Activated CD4-positive, alpha-beta T cell treated with anti-CD3 and anti-CD28 coated beads, Interleukin-2, amount 10 ng/mL, durations not matched to agents 24 days and 14 days (primary cell): Measurements from ENCODE around the gene FAM219A. TPM values are rescaled to one million over a fixed set of nuclear protein-coding genes. Genes with fewer than 3 reads are reported as not detected.
"Not testable (repeated sequence)": the region's sequence is repeated elsewhere in the genome, so short reads cannot be mapped to it uniquely, and the experiment has no call there.

Experiments used
- DNase-seq: peaks from one replicate; pipeline ENCODE4 v3.0.0; 2022
- H3K27ac Mint-ChIP-seq: one replicate; pipeline ENCODE4 v1.8.0; 2022; ENCODE audit warnings: mild to moderate bottlenecking, mixed read lengths
- H3K27me3 Mint-ChIP-seq: one replicate; pipeline ENCODE4 v1.8.0; 2022; ENCODE audit warnings: mixed read lengths
- H3K36me3 Mint-ChIP-seq: one replicate; pipeline ENCODE4 v1.8.0; 2022; ENCODE audit warnings: low read depth, mild to moderate bottlenecking, mixed read lengths
- H3K4me1 Mint-ChIP-seq: one replicate; pipeline ENCODE4 v1.8.0; 2021; ENCODE audit warnings: mixed read lengths
- H3K4me3 Mint-ChIP-seq: one replicate; pipeline ENCODE4 v1.8.0; 2022; ENCODE audit warnings: mild to moderate bottlenecking, moderate library complexity, mixed read lengths
- H3K9me3 Mint-ChIP-seq: one replicate; pipeline ENCODE4 v1.8.0; 2021; ENCODE audit warnings: mixed read lengths
- intact Hi-C: fragments of 100-400 bp; cut with micrococcal nuclease; formaldehyde crosslinking; loops from one replicate; pipeline ENCODE4 v1.15.1; 2023
- total RNA-seq: library from RNA; stranded (reverse); gene quantifications from 2 replicates; pipeline ENCODE4 v1.2.3, GENCODE V29; 2022

Gene FAM219A
- total RNA-seq, 1 donor from 2014 or later, result 13.6 TPM

DNA sequence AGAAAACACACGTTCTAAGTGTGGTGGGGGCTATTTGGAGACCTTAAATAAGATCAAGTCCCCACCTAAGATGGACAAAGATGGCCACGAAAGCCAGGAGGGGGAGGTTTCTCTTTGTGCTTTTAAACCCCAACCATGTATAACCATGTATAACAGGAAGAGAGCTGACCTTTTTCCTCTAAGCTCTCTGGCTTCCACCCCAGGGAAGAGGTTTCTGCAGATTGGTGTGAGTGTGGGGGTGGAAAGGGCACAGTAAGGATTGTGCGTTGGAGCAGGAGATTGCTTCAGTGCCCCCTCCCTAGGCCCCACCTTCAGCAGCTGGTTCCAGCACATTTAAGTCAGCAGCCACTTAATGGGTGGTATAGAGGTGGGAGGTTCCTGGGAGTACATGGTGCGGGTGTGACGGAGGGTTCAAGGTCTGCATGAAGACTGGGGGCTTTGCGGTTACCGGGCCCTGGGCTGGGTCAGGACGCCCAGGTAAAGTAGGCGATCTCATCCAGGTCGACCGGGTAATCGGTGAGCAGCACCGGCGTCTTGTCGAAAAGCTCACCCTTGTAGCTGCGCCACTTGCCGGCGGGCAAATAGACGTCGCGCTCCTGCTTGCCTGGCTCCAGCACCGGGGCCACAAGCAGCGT, 87.9 kb downstream of the FAM219A start:
- H3K27me3 Mint-ChIP-seq, result no peaks in the 10 kb centered on the region
- no peak overlapping the region for H3K27ac Mint-ChIP-seq
- DNase-seq, result no peak
- H3K4me3 Mint-ChIP-seq, result no peak overlapping the region
- intact Hi-C loops, result no loop called here
- peaks cover 7% of the 10 kb centered on the region for H3K4me1 Mint-ChIP-seq
- peaks cover 13% of the 10 kb centered on the region for H3K36me3 Mint-ChIP-seq
- H3K9me3 Mint-ChIP-seq, result no peaks in the 10 kb centered on the region

GRCh38 chr9:34369636-34370035, 88.7 kb downstream of the FAM219A start:
- H3K27ac Mint-ChIP-seq, result no peak overlapping the region
- H3K4me3 Mint-ChIP-seq, result no peak overlapping the region
- DNase-seq, result no peak
- peaks cover 4% of the 10 kb centered on the region for H3K4me1 Mint-ChIP-seq
- H3K9me3 Mint-ChIP-seq, result no peaks in the 10 kb centered on the region
- intact Hi-C loops, result no loop called here
- H3K27me3 Mint-ChIP-seq, result no peaks in the 10 kb centered on the region
- peaks cover 13% of the 10 kb centered on the region for H3K36me3 Mint-ChIP-seq

- H3K4me1 Mint-ChIP-seq, H3K27ac Mint-ChIP-seq, intact Hi-C loops, H3K9me3 Mint-ChIP-seq, H3K4me3 Mint-ChIP-seq, DNase-seq, H3K27me3 Mint-ChIP-seq: not testable (repeated sequence)
- H3K36me3 Mint-ChIP-seq, result peaks cover 13% of the 10 kb centered on the region
These were observed 89.6 kb downstream of the FAM219A start for GRCh38 chr9:34368796-34369195.

DNA sequence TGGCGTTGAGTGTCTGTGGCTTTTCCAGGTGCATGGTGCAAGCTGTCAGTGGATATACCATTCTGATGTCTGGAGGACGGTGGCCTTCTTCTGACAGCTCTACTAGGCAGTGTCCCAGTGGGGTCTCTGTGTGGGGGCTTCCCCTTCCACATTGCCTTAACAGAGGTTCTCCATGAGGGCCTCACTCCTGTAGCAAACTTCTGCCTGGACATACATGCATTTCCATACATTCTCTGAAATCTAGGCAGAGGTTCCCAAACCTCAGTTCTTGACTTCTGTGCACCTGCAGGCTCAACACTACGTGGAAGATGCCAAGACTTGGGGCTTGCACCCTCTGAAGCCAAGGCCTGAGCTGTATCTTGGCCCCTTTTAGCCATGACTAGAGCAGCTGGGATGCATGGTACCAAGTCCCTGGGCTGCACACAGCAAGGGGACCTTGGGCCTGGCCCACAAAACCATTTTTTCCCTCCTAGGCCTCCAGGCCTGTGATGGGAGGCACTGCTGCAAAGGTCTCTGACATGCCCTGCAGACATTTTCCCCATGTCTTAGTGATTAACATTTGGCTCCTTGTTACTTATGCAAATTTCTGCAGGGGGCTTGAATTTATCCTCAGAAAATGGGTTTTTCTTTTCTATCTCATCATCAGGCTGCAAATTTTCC, 90.5 kb downstream of the FAM219A start:
- H3K27ac Mint-ChIP-seq, intact Hi-C loops, H3K4me3 Mint-ChIP-seq, H3K27me3 Mint-ChIP-seq, DNase-seq, H3K9me3 Mint-ChIP-seq: not testable (repeated sequence)
- peaks cover 13% of the 10 kb centered on the region for H3K36me3 Mint-ChIP-seq
- peaks cover 13% of the 10 kb centered on the region for H3K4me1 Mint-ChIP-seq

DNA sequence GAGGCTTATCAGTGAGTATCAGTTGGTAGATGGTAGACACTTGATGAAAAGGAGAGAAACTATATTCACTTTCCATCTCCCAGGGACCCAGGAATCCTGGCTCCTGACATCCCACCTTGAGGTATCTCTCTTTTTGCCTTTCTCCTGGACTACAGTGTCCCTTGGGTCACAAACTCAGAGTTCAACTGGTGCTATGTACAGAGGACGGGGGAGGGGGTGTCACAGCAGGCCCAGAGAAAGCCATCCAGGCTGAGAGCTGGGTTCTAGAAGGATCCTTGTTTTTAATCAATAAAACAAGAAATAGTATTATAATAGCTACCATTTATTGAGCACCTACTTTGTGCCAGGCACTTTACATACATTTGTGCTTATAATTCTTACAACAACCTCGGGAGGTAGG, 92.0 kb downstream of the FAM219A start:
- Mint-ChIP-seq H3K27me3 (no peaks in the 10 kb centered on the region), H3K4me1 (peaks cover 15% of the 10 kb centered on the region), H3K9me3 (no peaks in the 10 kb centered on the region), H3K4me3 (no peak overlapping the region), H3K27ac (no peak overlapping the region), H3K36me3 (peaks cover 13% of the 10 kb centered on the region)
- intact Hi-C loops, result no loop called here
- DNase-seq, result no peak

DNA sequence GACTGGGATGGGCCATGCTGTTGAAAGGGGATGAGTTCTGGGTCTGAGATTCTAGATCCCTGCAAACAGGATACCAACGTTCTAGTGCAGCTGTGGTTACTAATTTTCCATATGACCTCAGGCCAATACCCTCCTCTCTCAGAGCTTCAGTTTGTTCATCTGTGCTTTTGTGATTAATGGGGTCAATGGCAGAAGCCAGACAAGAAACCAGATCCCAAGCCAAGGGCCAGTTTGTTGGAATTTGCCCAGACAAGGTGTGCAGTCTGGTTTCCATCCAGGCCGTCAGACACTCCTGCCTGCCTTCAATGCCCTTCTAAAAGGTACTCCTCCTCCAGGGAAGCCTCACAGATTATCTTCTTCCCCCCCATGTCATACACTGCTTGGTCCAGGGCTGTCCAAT, 93.1 kb downstream of the FAM219A start:
- Mint-ChIP-seq H3K36me3 (peaks cover 13% of the 10 kb centered on the region), H3K4me3 (no peak overlapping the region), H3K9me3 (no peaks in the 10 kb centered on the region), H3K27me3 (no peaks in the 10 kb centered on the region), H3K27ac (no peak overlapping the region), H3K4me1 (peaks cover 15% of the 10 kb centered on the region)
- no peak for DNase-seq
- intact Hi-C loops, result no loop called here

DNA sequence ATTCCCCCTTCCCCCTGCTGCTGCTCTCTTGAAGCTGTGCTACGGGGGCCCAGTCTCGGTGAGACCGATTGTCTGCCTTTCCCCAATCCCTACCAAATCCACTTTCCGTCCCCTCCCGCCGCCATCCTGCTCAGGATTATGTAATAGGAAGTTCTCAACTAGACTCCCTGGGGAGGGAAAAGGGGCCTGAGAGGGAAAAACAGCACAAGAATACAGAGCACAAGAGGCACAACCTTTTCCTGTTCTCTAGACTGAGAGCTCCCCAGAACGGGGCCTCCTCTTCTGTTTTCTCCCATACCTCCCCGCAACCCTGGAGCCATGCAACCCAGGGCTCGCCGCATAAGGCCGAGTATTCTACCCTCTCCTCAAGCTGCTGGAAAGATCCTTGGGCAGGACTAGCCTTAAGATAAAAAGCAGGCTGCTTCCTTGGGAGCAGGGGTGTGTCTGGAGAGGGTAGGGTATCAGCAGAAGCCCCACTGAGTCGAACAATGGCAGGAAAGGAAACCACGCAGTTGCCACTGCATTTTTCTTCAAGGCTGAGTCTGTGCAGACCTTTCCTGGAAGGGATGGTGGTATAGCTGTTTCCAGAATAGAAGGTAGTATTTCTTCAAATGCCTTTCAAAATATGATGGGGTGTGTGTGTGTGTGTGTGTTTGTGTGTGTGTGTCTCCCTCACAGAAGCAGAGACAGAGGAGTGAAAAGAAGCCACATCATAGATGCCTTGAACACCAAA, 94.6 kb downstream of the FAM219A start:
- Mint-ChIP-seq H3K4me1 (peaks cover 13% of the 10 kb centered on the region), H3K4me3 (peak overlapping the region; percentile 12), H3K36me3 (peaks cover 11% of the 10 kb centered on the region), H3K27me3 (no peaks in the 10 kb centered on the region), H3K9me3 (no peaks in the 10 kb centered on the region), H3K27ac (peak overlapping the region; percentile 25)
- DNase-seq, result peak; percentile 63
- intact Hi-C loops, result no loop called here

- no peak for DNase-seq
- H3K27me3 Mint-ChIP-seq, result no peaks in the 10 kb centered on the region
- peaks cover 6% of the 10 kb centered on the region for H3K36me3 Mint-ChIP-seq
- H3K4me1 Mint-ChIP-seq, result peaks cover 13% of the 10 kb centered on the region
- no peak overlapping the region for H3K27ac Mint-ChIP-seq
- intact Hi-C loops, result no loop called here
- H3K9me3 Mint-ChIP-seq, result no peaks in the 10 kb centered on the region
- no peak overlapping the region for H3K4me3 Mint-ChIP-seq
These were observed 95.7 kb downstream of the FAM219A start for GRCh38 chr9:34362614-34363214.

DNA sequence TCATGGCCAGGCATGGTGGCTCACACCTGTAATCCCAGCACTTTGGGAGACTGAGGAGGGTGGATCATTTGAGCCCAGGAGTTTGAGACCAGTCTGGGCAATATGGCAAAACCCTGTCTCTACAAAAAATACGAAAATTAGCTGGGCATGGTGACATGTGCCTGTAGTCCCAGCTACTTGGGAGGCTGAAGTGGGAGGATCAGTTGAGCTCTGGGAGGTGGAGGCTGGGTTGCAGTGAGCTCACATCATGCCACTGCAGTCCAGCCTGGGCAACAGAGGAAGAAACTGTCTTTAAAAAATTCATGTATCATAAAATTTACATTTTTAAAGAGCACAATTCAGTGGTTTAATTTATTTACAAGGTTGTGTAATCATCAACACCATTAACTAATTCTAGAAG, 105.4 kb downstream of the FAM219A start:
- H3K27ac Mint-ChIP-seq, H3K4me3 Mint-ChIP-seq, H3K9me3 Mint-ChIP-seq, intact Hi-C loops, H3K27me3 Mint-ChIP-seq, DNase-seq, H3K4me1 Mint-ChIP-seq: not testable (repeated sequence)
- H3K36me3 Mint-ChIP-seq, result peaks cover 10% of the 10 kb centered on the region

DNA sequence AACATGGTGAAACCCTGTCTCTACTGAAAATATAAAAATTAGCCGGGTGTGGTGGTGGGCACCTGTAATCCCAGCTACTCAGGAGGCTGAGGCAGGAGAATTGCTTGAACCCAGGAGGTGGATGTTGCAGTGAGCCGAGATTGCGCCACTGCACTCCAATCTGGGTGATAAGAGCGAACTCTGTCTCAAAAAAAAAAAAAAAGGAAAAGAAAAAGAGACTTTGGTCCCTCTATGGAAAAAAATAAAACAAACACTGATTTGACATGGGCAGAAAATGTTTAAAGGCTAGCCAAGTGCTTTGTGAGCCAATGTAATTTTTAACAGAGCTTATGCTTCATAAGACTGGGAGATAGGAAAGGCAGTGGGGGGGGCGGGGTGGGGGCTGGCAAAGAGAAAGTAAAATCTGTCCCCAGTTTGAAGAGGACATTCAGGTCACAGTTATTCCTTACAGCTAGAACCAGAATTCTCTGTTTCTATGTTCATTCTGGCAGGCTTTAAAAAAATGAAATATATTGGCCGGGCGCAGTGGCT, 106.2 kb downstream of the FAM219A start:
- H3K4me3 Mint-ChIP-seq, H3K27me3 Mint-ChIP-seq, H3K27ac Mint-ChIP-seq, H3K4me1 Mint-ChIP-seq, DNase-seq, H3K9me3 Mint-ChIP-seq, intact Hi-C loops: not testable (repeated sequence)
- H3K36me3 Mint-ChIP-seq, result peaks cover 15% of the 10 kb centered on the region

DNA sequence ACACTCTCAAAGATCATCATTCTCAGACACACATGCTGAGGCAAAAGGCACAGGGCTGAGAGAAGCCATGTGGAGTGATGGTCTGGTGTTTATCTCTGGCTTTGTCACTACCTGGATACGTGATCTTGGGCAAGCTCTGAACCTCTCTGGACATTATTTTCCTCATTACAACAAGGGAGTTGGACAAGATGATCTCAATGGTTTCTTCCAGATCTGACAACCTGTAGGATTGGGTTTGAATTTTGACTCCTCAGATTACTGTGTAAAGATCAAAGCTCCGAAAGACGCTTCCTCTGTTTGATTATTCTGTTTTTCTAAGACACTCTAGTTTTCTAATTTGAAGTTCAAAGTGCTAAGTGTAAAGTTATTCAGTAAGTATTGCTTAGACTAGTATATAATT, 109.0 kb downstream of the FAM219A start:
- DNase-seq, result no peak
- H3K27ac Mint-ChIP-seq, result no peak overlapping the region
- no peaks in the 10 kb centered on the region for H3K27me3 Mint-ChIP-seq
- no peak overlapping the region for H3K4me3 Mint-ChIP-seq
- peaks cover 12% of the 10 kb centered on the region for H3K36me3 Mint-ChIP-seq
- no peaks in the 10 kb centered on the region for H3K4me1 Mint-ChIP-seq
- intact Hi-C loops, result no loop called here
- H3K9me3 Mint-ChIP-seq, result no peaks in the 10 kb centered on the region
